GM19351 (cell line): ENCODE results near the gene LRRC74A.
"Not testable (repeated sequence)": the region's sequence is repeated elsewhere in the genome, so short reads cannot be mapped to it uniquely, and the experiment has no call there.

Experiments
- ATAC-seq: cut with Tn5 transposase; IDR thresholded peaks from one replicate; pipeline ENCODE4 v1.9.1; 2021; ENCODE audit warnings: mild to moderate bottlenecking, moderate library complexity; ENCODE audit not compliant: unreplicated experiment

The LRRC74A gene

GRCh38 chr14:76883447-76883846 lies 57.2 kb downstream of the LRRC74A start:
- no peak for ATAC-seq

GRCh38 chr14:76884394-76884793 lies 58.2 kb downstream of the LRRC74A start:
- ATAC-seq, result no peak

- no peak for ATAC-seq
Observed at GRCh38 chr14:76884853-76885276, 58.7 kb downstream of the LRRC74A start.

- ATAC-seq, result no peak
Observed at GRCh38 chr14:76887191-76887590, 61.0 kb downstream of the LRRC74A start.

- ATAC-seq, result no peak
Observed at GRCh38 chr14:76891391-76891790, 65.2 kb downstream of the LRRC74A start.

- no peak for ATAC-seq
Observed at GRCh38 chr14:76894308-76894707, 68.1 kb downstream of the LRRC74A start.

GRCh38 chr14:76898006-76898405 lies 71.8 kb downstream of the LRRC74A start:
- ATAC-seq, result not testable (repeated sequence)

- ATAC-seq, result no peak
Observed at GRCh38 chr14:76900682-76901081, 74.5 kb downstream of the LRRC74A start.

GRCh38 chr14:76901171-76902055 lies 75.2 kb downstream of the LRRC74A start:
- ATAC-seq, result no peak

GRCh38 chr14:76902591-76902990 lies 76.4 kb downstream of the LRRC74A start:
- ATAC-seq, result no peak

- no peak for ATAC-seq
Observed at GRCh38 chr14:76904100-76904739, 78.0 kb downstream of the LRRC74A start.

- ATAC-seq, result peak; percentile 89
Observed at GRCh38 chr14:76904740-76905569, 78.7 kb downstream of the LRRC74A start.

- ATAC-seq, result peak; percentile 59
Observed at GRCh38 chr14:76908834-76909233, 82.6 kb downstream of the LRRC74A start.

- ATAC-seq, result no peak
Observed at GRCh38 chr14:76909266-76909665, 83.1 kb downstream of the LRRC74A start.

- no peak for ATAC-seq
Observed at GRCh38 chr14:76910371-76910890, 84.2 kb downstream of the LRRC74A start.

- ATAC-seq, result no peak
Observed at GRCh38 chr14:76911473-76911872, 85.3 kb downstream of the LRRC74A start.

GRCh38 chr14:76914533-76915081 lies 88.4 kb downstream of the LRRC74A start:
- not testable (repeated sequence) for ATAC-seq

GRCh38 chr14:76916040-76916715 lies 90.0 kb downstream of the LRRC74A start:
- ATAC-seq, result no peak

- no peak for ATAC-seq
Observed at GRCh38 chr14:76917158-76917596, 91.0 kb downstream of the LRRC74A start.

- no peak for ATAC-seq
Observed at GRCh38 chr14:76917745-76918255, 91.6 kb downstream of the LRRC74A start.
